ENCODE data around the gene ATF5. TPM values are rescaled to one million over a fixed set of nuclear protein-coding genes. Genes with fewer than 3 reads are reported as not detected.
A peak's percentile ranks its signal among the peaks of the same experiment; 100 is the strongest.

Gene ATF5
- total RNA-seq (2014; rRNA removed; shearing (Covaris generic)) (265 and 268 TPM in 2 replicates), total RNA-seq (2022) (527 and 597 TPM in 2 replicates), Bru-seq, nascent RNA (percentile 98 among the genes with signal in this experiment), BruChase-seq, experiment 1, labeled RNA remaining after a 6-hour chase (percentile 98 among the genes with signal in this experiment), BruChase-seq, experiment 2, labeled RNA remaining after a 2-hour chase (percentile 99 among the genes with signal in this experiment)
- long read RNA-seq, partial matches to known transcripts, result 15 of 170 reads
- long read RNA-seq, other reads (novel, unspliced or antisense), result 152 of 170 reads

GRCh38 chr19:49929121-49929610, at the start of gene ATF5, which contains the start of gene NUP62:
TSS of gene ATF5 (plus strand) at chr19:49929205. CDS start at chr19:49930851, 1,646 bp downstream.
TSS of gene NUP62 (minus strand) at chr19:49929504. CDS start at chr19:49909807, 19,697 bp downstream.
- Histone ChIP-seq H3K4me3 (ENCODE audit: low read depth, low read length, poor library complexity, severe bottlenecking) (peak within 1 kb of the TSS; percentile 91), H2AFZ (ENCODE audit: low read length) (no peak within 1 kb of the TSS), H3K36me3 (ENCODE audit: insufficient read depth, low read length) (peaks cover 87% of the 10 kb centered on the region), H3K27ac (ENCODE audit: low read depth, low read length, poor library complexity, severe bottlenecking) (peak within 1 kb of the TSS; percentile 90), H3K9me2 (ENCODE audit: insufficient read depth, low read length) (no peaks in the 10 kb centered on the region), H3K4me1 (ENCODE audit: insufficient read depth, low read length, poor library complexity, severe bottlenecking) (peaks cover 56% of the 10 kb centered on the region), H3K9me3 (ENCODE audit: low read length) (no peaks in the 10 kb centered on the region), H3K4me2 (ENCODE audit: low read length) (peak within 1 kb of the TSS; percentile 92), H3K79me2 (ENCODE audit: insufficient read depth, low read depth, low read length) (peaks cover 78% of the 10 kb centered on the region), H4K20me1 (ENCODE audit: insufficient read depth, low read length) (peaks cover 28% of the 10 kb centered on the region)
- BruUV-seq (replicated peaks), result TSS peak; percentile 70
- CTCF ChIA-PET (ENCODE audit: unreplicated experiment), result no interaction called here
- POLR2A ChIA-PET, result interaction anchor here (0.7 to 1.5 kb wide), 5 partner anchors 17 to 145 kb away, joined by 3 to 4 read pairs (median 3); partner anchors contain the start of gene IL4I1
- intact Hi-C loops (cut with micrococcal nuclease; ENCODE audit: unreplicated experiment), result loop anchor here (1.0 kb wide), 1 partner anchor 52 kb away; the partner anchor contains the start of genes AKT1S1 and TBC1D17
- TF ChIP-seq CTCF (conservative IDR thresholded peaks at IDR 0.05; ENCODE audit: low read length) (no peak), EZH2phosphoT487 (IDR thresholded peaks at IDR 0.05; ENCODE audit: borderline replicate concordance, low read depth, low read length) (no peak)
- DNase-seq (ENCODE audit: low spot score), result peak; percentile 90

GRCh38 chr19:49879243-49879963, 49.6 kb upstream of the ATF5 start:
- intact Hi-C loops (cut with micrococcal nuclease; ENCODE audit: unreplicated experiment), result loop anchor here (5.0 kb wide), 1 partner anchor 287 kb away; the partner anchor contains the start of gene PRR12
- peaks cover 13% of the 10 kb centered on the region; the same call in 1 of the 2 replicates for H3K79me2 ChIP-seq (ENCODE audit: insufficient read depth, low read depth, low read length)
- no peak for DNase-seq (ENCODE audit: low spot score)
- no peaks in the 10 kb centered on the region for H3K9me3 ChIP-seq (ENCODE audit: low read length)
- peak overlapping the region; percentile 98 for H3K4me2 ChIP-seq (ENCODE audit: low read length)
- no peaks in the 10 kb centered on the region for H3K9me2 ChIP-seq (ENCODE audit: insufficient read depth, low read length)
- no peak overlapping the region for H3K27ac ChIP-seq (ENCODE audit: low read depth, low read length, poor library complexity, severe bottlenecking)
- ChIA-PET POLR2A (interaction anchor here (1.0 kb wide), 1 partner anchor 10 kb away, joined by 3 read pairs; no protein-coding TSS in a partner anchor), CTCF (ENCODE audit: unreplicated experiment) (no interaction called here)
- H4K20me1 ChIP-seq (ENCODE audit: insufficient read depth, low read length), result no peaks in the 10 kb centered on the region
- no TSS peak for BruUV-seq (replicated peaks)
- H3K36me3 ChIP-seq (ENCODE audit: insufficient read depth, low read length), result peaks cover 26% of the 10 kb centered on the region
- H2AFZ ChIP-seq (ENCODE audit: low read length), result no peak overlapping the region
- H3K4me3 ChIP-seq (ENCODE audit: low read depth, low read length, poor library complexity, severe bottlenecking), result peak overlapping the region; percentile 90
- H3K4me1 ChIP-seq (ENCODE audit: insufficient read depth, low read length, poor library complexity, severe bottlenecking), result peaks cover 28% of the 10 kb centered on the region
- TF ChIP-seq EZH2phosphoT487 (IDR thresholded peaks at IDR 0.05; ENCODE audit: borderline replicate concordance, low read depth, low read length), result no peak
- TF ChIP-seq CTCF (conservative IDR thresholded peaks at IDR 0.05; ENCODE audit: low read length), result no peak
